Measurements from ENCODE around the gene SLU7.

- TF ChIP-seq POLR2A (IDR thresholded peaks at IDR 0.05; ENCODE audit: low read depth, low read length): no peak
- no peak for TF ChIP-seq FOS (IDR thresholded peaks at IDR 0.05; ENCODE audit: low read depth, low read length)
- TF ChIP-seq CHD1 (IDR thresholded peaks at IDR 0.05; ENCODE audit: low read depth, low read length): no peak
- TF ChIP-seq MAFK (IDR thresholded peaks at IDR 0.05; ENCODE audit: low read depth, low read length): no peak
Measured at GRCh38 chr5:160357861-160358411, 60.9 kb downstream of the SLU7 start.

Data from IMR-90 (cell line).